ENCODE results near the gene MEN1. TPM values are rescaled to one million over a fixed set of nuclear protein-coding genes. Genes with fewer than 3 reads are reported as not detected.

MEN1 gene
- total RNA-seq (2022; extraction: Qiagen RNA extraction) = 35.0 to 40.0 TPM (median 37.1 TPM) in 5 replicates

GRCh38 chr11:64810271-64810890 is at the start of gene MEN1:
TSS of gene MEN1 (minus strand) at chr11:64810551. CDS start at chr11:64810109, 442 bp downstream.

GRCh38 chr11:64844330-64845128 is 34.2 kb upstream of the MEN1 start, which contains the start of gene CDC42BPG:
TSS of gene CDC42BPG (minus strand) at chr11:64844653. CDS start at chr11:64844569, 84 bp downstream.

GRCh38 chr11:64803158-64803845 is 7.0 kb downstream of the MEN1 start, which contains the start of gene MAP4K2:
TSS of gene MAP4K2 (minus strand) at chr11:64803214. CDS start at chr11:64803149, 65 bp downstream.

GRCh38 chr11:64778473-64779298 is 31.7 kb downstream of the MEN1 start, which contains the start of gene SF1:
TSS of gene SF1 (minus strand) at chr11:64778542. CDS start at chr11:64778392, 150 bp downstream.

GRCh38 chr11:64759722-64760719 is 50.3 kb downstream of the MEN1 start, which contains the start of gene PYGM:
TSS of gene PYGM (minus strand) at chr11:64759974. CDS start at chr11:64759898, 76 bp downstream.

Other genes with a start within 250 kb of the MEN1 start
- not detected in 5 replicates for gene SLC22A12, start 219.3 kb downstream of the MEN1 start, total RNA-seq (2022; extraction: Qiagen RNA extraction)
- 0.12 to 0.32 TPM (median 0.18 TPM) in 5 replicates for gene NRXN2, start 87.4 kb downstream of the MEN1 start, total RNA-seq (2022; extraction: Qiagen RNA extraction)
- gene RASGRP2, start 66.4 kb downstream of the MEN1 start, total RNA-seq (2022; extraction: Qiagen RNA extraction) = 0.97 to 2.1 TPM (median 1.5 TPM) in 5 replicates
- gene PYGM, start 50.6 kb downstream of the MEN1 start, total RNA-seq (2022; extraction: Qiagen RNA extraction) = 0.20 to 0.55 TPM (median 0.36 TPM) in 5 replicates
- 150 to 224 TPM (median 153 TPM) in 5 replicates for gene SF1, start 32.0 kb downstream of the MEN1 start, total RNA-seq (2022; extraction: Qiagen RNA extraction)
- 7.7 to 9.3 TPM (median 8.4 TPM) in 5 replicates for gene MAP4K2, start 7.3 kb downstream of the MEN1 start, total RNA-seq (2022; extraction: Qiagen RNA extraction)
- 1.5 to 2.1 TPM (median 1.5 TPM) in 5 replicates for gene CDC42BPG, start 34.1 kb upstream of the MEN1 start, total RNA-seq (2022; extraction: Qiagen RNA extraction)
- gene EHD1, start 68.1 kb upstream of the MEN1 start, total RNA-seq (2022; extraction: Qiagen RNA extraction) = 104 to 116 TPM (median 113 TPM) in 5 replicates
- gene ATG2A, start 106.7 kb upstream of the MEN1 start, total RNA-seq (2022; extraction: Qiagen RNA extraction) = 13.9 to 20.4 TPM (median 19.8 TPM) in 5 replicates
- gene PPP2R5B, start 114.1 kb upstream of the MEN1 start, total RNA-seq (2022; extraction: Qiagen RNA extraction) = 4.0 to 5.5 TPM (median 4.9 TPM) in 5 replicates
- not detected in 5 replicates for gene GPHA2, start 125.3 kb upstream of the MEN1 start, total RNA-seq (2022; extraction: Qiagen RNA extraction)
- gene MAJIN, start 161.6 kb upstream of the MEN1 start, total RNA-seq (2022; extraction: Qiagen RNA extraction) = not detected in 5 replicates
- 0.54 to 0.70 TPM (median 0.61 TPM) in 5 replicates for gene BATF2, start 186.4 kb upstream of the MEN1 start, total RNA-seq (2022; extraction: Qiagen RNA extraction)
- 142 to 189 TPM (median 180 TPM) in 5 replicates for gene ARL2, start 203.6 kb upstream of the MEN1 start, total RNA-seq (2022; extraction: Qiagen RNA extraction)
- gene SNX15, start 216.9 kb upstream of the MEN1 start, total RNA-seq (2022; extraction: Qiagen RNA extraction) = 22.6 to 24.7 TPM (median 23.2 TPM) in 5 replicates
- gene SAC3D1, start 230.7 kb upstream of the MEN1 start, total RNA-seq (2022; extraction: Qiagen RNA extraction) = 37.2 to 55.5 TPM (median 51.1 TPM) in 5 replicates
- not detected in 5 replicates for gene NAALADL1, start 248.0 kb upstream of the MEN1 start, total RNA-seq (2022; extraction: Qiagen RNA extraction)

Measured in A549 treated with Hydrocortisone at 1 μM for 4 hours (cell line).